ENCODE results near the gene HOXB6.

DNA sequence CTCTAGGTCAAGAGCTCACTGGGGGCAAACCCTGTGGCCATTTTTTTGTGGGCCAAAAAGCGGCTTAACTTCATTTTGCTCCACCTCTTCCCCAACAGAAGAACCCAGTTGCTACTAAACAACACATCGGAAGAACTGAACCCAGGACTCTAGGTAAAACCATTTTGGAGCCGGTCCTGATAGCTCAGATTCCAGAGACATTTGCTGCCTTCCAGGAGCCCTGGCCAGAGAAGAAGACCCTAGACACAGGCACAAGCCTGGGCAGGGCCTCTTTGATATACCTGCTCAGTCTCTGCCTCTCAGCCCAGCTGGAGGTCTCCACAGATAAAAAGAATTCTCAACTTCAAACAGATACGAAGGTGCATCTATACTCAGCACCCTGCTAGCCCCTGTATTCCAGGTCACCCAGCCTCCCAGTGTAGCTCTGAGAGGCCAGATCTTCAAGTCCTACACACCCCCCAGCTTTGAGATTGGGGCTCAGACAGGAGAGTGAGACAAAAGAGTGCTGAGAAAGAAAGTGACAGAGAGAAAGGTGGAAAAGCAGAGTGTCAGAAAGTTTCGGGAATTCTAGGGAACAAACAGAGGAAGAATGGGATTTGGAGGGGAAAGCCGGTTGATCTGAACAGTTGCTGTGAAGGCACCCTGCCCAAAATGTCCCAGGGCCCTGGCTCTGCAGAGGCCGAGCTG is 27.9 kb upstream of the HOXB6 start:
- no peak for TF ChIP-seq POLR2A (IDR thresholded peaks at IDR 0.05)
- TF ChIP-seq, protein P1, sequence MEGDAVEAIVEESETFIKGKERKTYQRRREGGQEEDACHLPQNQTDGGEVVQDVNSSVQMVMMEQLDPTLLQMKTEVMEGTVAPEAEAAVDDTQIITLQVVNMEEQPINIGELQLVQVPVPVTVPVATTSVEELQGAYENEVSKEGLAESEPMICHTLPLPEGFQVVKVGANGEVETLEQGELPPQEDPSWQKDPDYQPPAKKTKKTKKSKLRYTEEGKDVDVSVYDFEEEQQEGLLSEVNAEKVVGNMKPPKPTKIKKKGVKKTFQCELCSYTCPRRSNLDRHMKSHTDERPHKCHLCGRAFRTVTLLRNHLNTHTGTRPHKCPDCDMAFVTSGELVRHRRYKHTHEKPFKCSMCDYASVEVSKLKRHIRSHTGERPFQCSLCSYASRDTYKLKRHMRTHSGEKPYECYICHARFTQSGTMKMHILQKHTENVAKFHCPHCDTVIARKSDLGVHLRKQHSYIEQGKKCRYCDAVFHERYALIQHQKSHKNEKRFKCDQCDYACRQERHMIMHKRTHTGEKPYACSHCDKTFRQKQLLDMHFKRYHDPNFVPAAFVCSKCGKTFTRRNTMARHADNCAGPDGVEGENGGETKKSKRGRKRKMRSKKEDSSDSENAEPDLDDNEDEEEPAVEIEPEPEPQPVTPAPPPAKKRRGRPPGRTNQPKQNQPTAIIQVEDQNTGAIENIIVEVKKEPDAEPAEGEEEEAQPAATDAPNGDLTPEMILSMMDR (IDR thresholded peaks at IDR 0.05), result no peak
